HG03342 (cell line): ENCODE results near the gene XCR1.
"Not testable (repeated sequence)": the region's sequence is repeated elsewhere in the genome, so short reads cannot be mapped to it uniquely, and the experiment has no call there.

Source experiments
- ATAC-seq: cut with Tn5 transposase; IDR thresholded peaks from one replicate; pipeline ENCODE4 v1.9.1; 2021; ENCODE audit warnings: mild to moderate bottlenecking, moderate library complexity; ENCODE audit not compliant: unreplicated experiment

The XCR1 gene

GRCh38 chr3:46046231-46046630 lies 18.9 kb upstream of the XCR1 start:
- not testable (repeated sequence) for ATAC-seq

DNA sequence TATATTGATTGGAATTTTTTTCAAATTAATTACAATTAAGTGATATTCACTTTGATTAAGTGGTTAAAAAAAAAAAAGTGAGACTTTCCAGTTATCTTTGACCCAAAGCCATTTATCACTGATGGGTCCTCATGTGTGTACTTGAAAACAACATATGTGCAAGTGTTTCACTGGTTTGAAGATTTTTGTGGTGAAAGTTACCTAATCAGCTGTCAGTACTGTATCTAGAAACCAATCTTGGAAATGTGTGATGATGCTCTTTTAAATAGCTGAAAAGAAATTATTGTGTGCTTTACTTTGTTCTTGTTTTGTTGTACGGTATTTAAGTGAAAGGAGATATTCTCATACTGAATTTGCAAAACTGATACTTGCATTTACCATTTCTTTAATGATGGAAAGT lies 11.6 kb upstream of the XCR1 start:
- ATAC-seq: no peak

DNA sequence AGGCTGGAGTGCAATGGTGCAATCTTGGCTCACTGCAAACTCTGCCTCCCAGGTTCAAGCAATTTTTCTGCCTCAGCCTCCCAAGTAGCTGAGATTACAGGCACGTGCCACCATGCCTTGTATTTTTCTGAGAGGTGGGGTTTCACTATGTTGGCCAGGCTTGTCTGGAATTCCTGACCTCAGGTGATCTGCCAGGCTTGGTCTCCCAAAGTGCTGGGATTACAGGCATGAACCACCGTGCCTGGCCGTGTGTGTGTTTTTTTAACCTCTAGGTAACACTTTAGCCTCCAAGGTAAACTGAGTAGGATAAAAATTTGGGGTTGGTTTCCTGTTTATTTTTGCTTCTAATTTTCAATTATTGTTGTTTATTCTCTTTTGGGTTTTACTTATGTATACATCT lies 10.8 kb upstream of the XCR1 start:
- not testable (repeated sequence) for ATAC-seq

DNA sequence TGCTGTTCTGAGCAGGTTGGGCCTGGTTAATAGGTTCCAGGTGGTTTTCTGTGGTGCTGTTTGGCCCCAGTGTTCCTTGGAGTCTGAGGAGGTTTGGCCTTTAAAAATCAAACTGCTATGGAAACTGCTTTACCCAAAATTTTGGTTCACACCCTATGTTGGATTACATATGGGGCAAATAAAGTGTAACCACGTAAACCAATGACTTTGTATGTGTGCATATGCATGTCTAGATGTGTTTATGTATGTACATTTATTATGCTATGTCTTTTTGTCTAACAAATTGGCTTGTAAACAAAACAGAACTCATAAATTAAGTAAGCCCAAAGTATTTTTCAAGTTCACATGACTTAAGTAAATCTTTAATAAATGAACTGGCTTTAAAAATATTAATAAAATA lies 8.9 kb upstream of the XCR1 start:
- ATAC-seq: no peak

DNA sequence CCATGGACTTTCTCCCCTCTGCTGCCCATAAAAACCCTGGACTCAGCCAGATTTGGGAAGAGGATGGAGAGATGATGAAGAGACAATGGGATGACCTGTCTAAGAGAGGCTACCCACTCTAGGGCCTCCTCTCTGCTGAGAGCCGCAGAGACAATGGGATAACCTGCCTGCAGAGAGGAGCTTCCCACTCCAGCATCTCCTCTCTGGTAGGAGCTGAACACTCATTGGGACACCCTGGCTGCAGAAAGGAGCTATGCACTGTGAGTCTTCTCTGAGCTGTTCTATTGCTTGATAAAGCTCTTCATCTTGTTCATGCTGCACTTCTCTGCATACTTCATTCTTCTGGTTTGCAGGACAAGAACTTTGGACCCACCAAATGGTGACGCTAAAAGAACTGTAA lies 4.5 kb upstream of the XCR1 start:
- ATAC-seq: no peak

GRCh38 chr3:46031269-46031668 lies 4.0 kb upstream of the XCR1 start:
- no peak for ATAC-seq

GRCh38 chr3:46030626-46031025 lies 3.3 kb upstream of the XCR1 start:
- no peak for ATAC-seq

GRCh38 chr3:46029953-46030543 lies 2.8 kb upstream of the XCR1 start:
- ATAC-seq: peak; percentile 51

DNA sequence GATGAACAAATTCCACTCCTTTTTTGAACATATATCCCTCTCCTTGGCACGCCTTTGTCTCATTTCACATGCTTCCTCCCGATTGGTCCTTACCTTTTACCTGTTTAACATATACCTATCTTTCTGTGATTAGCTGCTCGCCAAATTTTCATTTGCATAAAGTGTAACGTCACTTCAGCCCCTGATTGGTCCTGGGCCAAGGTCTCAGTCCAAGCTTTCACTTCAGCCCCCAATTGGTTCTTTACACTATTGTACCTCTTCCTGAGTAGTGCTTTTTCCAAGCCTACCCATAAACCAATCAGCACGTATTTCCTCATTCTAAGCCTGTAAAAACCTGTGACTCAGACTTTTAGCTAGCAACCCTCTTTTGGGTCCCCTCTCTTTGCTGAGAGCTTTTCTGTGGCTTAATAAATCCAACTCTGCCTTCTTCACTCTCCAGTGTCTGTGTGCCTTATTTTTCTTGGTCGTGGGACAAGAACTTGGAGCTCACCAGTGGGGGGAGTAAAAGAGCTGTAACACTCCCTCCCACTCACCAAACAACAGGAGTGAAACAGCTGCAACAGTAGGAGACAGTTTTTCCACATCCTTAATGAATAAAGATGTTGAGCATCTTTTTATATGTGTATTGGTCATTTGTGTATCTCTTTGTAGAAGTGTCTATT lies 584 bp upstream of the XCR1 start:
- ATAC-seq: no peak

- no peak for ATAC-seq
These were observed 2.1 kb downstream of the XCR1 start for GRCh38 chr3:46025139-46025538.

DNA sequence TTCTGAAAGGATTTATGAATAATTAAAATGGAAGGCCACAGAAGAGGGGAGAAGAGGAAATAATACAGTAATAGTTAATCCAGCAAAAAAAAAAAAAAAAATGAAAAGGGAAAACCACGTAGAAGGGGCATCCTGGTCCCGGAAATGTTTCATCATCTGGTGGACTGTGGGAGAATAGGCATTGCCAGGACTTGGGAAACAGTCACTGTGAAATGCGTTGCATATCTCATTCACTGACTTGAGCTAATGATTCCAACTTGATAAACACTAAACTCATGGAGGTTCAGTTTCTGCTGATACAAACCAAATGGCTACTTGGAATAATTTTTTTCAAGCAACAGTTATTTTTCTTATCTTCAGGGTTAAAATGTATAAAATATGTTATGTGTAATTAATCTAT lies 3.2 kb downstream of the XCR1 start:
- no peak for ATAC-seq

DNA sequence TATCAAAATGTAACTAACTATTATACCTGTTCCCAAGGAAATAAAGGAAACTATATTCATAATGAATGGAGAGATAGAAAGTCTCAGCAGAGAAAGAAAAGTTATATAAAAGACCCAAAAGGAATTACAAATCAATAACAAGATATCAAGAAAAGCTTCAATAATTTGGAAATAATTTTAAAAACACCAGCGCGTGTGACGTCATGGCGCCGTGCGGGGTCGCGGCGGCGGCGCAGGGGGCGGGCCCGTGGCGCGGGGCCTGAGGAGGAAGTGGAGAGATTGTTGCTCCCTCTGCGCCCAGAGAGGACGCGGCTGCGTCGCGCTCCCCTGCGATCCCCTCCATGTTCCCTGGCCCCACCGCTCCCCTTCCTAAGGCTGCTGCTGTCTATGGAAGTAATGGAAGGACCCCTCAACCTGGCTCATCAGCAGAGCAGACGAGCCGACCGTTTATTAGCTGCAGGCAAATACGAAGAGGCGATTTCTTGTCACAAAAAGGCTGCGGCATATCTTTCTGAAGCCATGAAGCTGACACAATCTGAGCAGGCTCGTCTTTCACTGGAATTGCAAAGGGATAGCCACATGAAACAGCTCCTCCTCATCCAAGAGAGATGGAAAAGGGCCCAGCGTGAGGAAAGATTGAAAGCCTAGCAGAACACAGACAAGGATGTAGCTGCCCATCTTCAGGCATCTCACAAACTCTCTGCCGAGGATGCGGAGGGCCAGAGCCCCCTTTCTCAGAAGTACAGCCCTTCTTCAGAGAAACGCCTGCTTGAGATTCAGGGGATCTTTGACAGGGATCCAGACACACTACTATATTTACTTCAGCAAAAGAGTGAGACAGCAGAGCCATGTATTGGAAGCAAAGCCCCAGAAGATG lies 4.1 kb downstream of the XCR1 start:
- no peak for ATAC-seq

DNA sequence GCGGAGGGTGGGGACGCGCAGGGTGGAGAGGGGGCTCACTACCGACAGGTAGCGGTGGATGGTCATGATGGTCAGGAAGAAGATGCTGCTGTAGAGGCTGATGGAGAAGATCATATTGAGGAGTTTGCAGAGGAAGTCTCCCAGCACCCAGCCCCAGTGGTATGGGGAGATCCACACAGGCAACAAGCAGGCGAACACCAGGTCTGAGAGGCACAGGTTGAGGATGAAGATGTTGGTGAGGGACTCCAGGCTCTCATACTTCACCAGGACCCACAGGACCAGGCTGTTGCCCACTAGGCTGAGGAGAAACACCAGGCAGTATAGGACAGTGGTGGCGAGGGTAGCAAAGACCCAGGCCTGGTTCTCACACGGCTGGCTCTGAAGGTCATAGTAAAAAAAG lies 5.8 kb downstream of the XCR1 start:
- ATAC-seq: no peak

GRCh38 chr3:46020766-46021510 lies 6.3 kb downstream of the XCR1 start:
- no peak for ATAC-seq

DNA sequence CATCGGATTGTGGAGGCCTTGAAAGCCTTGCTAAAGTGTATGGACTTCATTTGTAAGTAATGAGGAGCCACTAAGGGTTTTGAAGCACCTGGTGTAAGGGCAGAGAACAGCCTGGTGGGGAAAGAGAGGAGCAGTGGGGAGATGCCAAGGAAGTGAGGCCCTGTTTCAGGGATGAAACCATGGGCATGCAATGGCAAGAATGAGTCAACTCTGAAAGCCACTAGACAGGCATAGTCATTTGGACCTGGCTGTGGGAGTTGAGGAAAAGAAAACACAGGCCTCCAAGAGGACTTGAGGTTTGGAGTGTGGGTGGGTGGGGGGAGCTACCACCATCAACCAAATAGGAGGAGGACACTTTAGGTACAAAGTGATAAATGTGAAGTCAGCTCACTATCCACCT lies 7.6 kb downstream of the XCR1 start:
- ATAC-seq: no peak

DNA sequence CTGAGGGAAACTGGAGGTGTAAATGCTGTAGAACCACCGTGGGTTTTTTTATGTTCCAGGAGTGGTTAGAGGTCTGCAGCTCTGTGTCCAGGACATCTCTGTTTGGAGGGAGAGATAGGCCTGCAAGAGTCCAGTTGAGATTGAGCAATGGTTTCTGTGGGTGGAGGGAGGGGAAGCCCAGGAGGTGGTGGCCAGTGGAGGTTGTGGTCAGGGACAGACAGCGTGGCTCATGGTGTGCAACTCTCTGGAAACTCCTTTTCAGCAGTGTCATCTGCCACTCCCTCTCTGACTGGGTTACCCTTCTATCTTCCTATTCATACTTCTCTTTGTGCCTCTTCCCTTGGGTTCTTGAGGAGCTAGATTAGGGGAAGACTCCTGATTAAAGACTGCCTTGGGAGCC lies 9.6 kb downstream of the XCR1 start:
- no peak for ATAC-seq

DNA sequence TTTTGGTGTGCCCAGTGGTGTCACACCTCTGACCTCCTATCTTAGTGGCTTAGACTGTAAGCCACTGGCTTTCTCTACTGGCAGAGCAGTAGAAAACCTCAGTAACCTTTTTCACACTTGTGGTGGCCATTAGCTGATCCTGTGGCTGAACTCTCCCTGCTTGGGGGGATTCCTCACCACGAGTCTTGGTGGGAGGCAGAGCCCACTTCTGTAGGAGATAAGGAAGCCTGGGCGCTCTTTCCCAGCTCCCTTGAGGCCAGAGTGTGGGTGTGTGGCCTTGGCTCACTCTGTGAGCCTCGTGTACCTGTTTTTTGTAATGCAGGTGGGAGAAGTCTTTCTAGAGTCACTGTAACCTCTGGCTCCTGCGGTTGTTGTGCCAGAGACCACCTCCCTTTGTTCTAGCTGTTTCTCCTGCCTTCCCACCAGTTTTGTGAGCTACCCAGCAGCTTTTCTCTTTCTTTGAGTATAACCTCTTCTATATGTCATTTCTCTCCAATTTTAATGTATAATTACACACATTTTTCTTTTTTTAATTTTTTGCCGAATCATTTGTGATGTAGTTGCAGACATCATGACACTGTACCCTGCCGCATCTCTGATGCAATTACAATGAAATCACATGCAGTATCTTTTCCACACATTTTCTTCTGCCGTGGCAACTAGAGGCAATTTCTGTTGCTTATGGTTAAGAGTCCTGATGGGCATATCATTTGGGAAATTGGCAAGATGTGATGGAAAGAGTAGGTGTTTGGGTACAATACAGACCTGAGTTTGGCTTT lies 13.8 kb downstream of the XCR1 start:
- ATAC-seq: no peak

- ATAC-seq: no peak
These were observed 15.0 kb downstream of the XCR1 start for GRCh38 chr3:46012246-46012645.

DNA sequence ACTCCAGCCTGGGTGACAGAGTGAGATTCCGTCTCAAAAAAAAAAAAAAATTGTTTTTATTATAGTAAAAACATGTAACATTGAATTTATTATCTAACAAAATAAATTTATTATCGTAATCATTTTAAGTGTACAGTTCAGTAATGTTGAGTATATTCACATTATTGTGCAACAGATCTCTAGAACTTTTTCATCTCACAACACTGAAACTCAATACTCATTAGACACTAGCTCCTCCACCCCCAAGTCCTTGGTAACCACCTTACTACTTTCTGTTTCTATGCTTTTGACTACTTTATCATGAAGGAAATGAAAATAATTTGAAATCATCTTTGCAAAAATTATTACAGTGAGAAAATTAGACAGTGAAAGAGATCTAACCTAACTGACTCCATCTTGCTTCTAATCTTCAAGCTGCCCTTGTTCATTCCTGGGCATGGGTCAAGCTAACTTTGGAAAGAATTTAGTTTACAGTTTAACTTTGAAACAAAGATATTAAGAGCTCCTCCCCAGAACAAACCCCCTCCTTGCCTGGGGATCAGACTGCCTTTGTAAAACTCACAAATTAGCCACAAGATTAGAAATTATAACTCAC lies 16.7 kb downstream of the XCR1 start:
- ATAC-seq: no peak

- ATAC-seq: no peak
These were observed 19.2 kb downstream of the XCR1 start for GRCh38 chr3:46008058-46008457.
